Activated T-cell treated with anti-CD3 and anti-CD28 coated beads for 48 hours (primary cell): ENCODE data around the gene IL37.

ENCODE experiments used
- DNase-seq: peaks from one replicate; pipeline ENCODE4 v3.0.0-alpha.2; 2020; ENCODE audit warnings: low read depth

The IL37 gene

GRCh38 chr2:112910865-112911264 lies at the start of gene IL37:
Gene IL37 (plus strand): TSS chr2:112911165. CDS start chr2:112913013, 1,848 bp downstream.
- no peak for DNase-seq

- no peak for DNase-seq
These were observed 46.9 kb upstream of the IL37 start for GRCh38 chr2:112864072-112864471.

DNA sequence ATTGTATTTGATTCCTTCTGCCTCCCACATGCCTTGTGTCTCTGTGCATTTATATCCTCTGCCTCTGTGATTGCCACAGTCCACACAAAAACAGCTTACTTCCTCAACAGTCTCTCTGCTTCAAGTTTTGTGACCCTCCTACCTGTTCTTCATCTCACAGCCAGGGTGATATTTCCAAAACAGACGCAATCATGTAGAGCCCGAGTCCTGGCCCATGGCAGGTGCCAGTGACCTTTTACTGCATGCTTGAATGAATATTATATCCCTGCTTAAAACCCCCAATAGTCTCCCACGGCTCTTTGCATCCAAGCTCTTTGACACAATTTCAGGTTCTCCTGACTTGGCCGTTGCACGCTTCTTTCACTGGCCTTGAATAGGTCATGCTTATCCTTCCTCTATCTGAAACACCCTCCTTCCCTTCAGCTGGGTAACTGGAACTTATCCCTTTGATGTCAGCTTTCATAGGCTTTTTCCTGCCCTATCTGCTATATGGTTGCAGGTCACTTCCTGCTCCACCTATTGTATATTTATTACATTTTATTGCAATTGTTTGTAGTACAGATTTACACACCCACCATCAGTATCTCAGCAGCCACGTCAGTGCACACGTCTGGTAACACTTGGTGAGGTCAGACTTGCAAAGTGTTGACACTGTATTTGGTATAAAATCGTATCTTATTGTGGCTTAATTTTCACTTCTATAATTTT lies 44.7 kb upstream of the IL37 start:
- DNase-seq = no peak

GRCh38 chr2:112867701-112868631 lies 43.0 kb upstream of the IL37 start:
- DNase-seq = no peak

DNA sequence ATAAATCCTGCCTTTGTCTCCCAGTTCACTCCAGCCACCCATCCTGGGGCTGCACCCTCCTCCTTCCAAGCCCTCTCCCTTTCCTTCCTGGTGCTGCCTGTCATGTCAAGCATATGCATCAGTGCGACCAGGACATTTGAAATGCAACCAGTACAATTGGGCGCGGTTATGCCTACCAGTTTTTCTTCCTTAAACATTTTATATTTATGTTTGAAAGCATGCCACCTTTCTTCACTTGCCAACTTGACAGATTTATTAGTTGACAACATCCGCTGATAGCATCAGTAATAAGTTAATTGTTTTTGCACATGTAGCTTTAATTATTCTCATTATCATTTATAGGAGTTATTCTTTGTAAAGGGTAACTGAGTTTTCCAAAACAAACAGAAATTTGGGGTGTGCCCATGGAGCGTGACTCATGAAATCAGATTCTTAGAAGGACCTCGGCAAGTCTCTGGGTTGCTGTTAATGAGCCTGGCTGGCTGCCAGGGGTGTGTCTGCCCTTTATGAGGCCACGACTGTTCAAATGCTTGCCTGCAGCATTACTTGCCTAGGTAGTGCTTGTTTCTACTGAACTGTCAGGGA lies 41.6 kb upstream of the IL37 start:
- no peak for DNase-seq

- DNase-seq = no peak
These were observed 39.8 kb upstream of the IL37 start for GRCh38 chr2:112870841-112871835.

DNA sequence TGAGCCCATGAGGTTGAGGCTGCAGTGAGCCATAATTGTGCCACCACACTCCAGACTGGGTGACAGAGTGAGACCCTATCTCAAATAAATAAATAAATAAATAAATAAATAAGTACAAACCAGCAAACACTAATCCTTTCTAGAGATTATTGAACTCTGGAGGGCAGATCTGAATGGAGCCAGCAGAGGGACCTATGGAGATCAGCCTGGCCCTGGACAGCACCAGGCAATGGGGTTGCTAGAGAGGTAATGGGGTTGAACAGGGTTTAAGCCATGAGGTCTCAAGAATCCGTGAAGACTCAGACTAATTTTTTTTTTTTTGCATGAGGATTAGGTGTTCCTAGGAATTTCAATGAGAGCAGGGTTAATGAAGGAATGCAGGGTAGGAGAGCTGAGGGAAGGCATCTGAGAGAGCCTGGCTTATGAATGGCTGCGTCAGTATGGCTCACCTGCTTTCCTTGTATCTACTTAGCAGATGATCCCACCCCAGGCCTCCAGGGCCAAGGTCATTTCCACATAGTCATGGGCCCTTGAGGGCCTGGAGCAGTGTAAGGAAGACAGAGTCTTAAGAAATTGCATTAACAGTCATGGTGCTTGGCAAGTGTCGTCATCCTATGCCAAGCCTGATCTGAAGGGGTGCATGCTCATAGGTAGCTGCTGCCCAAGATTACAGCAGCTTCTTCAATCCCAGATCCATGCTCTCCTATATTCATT lies 34.6 kb upstream of the IL37 start:
- DNase-seq = no peak

- DNase-seq = no peak
These were observed 34.0 kb upstream of the IL37 start for GRCh38 chr2:112876971-112877361.

GRCh38 chr2:112877423-112877822 lies 33.5 kb upstream of the IL37 start:
- DNase-seq = no peak

DNA sequence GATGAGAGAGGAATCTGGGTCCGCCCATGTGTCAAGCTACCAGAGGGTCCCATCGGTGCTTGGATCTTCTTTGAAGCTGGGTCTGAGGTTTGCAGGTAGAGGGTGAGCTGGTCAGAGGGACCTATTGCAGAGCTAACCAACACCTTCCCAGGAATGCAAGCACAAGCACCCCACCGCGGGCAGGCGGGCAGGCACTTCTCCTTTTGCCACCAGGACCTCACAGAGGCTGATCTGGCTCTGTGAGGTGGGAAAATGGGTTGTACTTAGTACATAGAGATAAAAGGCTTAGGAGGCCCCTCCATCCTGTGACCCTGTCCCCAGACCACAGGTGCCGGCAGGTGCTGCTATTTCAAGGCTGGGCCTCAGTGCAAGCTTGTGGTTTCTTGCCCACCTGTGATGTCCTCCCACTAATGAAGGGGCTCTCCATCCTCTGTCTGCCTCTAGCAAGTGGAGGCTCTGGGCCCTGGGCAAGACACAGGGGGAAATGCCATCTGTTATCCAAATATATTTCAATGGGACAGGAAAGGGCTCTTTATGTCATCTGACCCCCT lies 31.4 kb upstream of the IL37 start:
- no peak for DNase-seq

DNA sequence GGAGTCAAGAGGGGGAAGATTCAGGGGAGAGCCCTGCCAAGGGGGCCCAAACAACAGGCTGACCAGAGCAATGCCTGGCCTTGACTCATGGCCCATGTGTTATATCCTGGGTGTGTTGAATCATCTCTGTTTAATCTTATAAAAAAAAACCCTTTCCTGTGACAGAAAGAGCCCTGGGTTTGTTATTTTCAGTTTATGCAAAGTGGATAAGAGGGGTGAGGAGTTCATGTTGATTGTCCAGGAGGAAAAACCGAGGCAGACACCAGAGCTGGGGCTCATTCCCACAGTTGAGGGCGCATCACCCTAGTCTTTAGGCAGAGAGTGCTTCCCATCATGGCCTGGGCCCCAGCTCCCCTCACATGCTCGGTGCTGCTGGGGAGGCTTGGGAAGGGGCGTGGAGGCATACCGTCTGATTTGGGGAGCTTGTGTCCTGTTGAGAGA lies 30.9 kb upstream of the IL37 start:
- DNase-seq = no peak

- DNase-seq = no peak
These were observed 30.3 kb upstream of the IL37 start for GRCh38 chr2:112880696-112881095.

DNA sequence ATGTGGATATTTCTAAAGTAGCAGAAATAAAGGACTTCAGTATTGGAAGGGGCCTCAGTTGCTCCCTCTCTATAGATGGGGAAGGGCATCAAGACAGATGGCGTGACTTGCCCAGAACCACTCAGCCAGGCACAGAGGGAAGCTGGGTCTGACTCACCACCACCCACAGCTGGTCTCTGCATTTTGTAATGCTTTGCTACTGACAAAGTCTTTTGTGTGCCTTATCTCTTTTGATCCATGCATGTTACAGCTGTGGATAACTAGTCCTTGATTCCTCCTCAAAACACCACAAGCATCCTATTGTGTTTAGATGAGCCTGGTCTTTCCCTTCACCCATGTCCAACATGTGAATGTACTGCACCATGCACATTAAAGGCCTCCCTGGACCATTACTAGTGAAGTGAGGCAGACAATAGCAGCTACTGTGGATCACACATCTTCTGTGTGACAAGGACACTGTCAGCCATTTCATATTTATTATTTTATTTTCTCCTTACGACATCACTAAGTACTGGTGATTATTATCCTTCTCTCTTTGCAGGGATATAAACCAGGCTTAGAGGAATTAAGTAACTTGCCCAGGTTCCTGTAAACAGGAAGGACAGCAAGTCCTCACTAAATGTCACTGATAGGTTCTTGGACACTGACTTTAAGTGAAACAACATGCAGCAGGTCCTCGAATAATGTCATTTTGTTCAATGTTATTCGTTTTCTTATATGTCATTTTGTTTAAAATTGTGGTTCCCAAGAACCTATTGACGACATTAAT lies 29.6 kb upstream of the IL37 start:
- DNase-seq = peak; percentile 19

- DNase-seq = no peak
These were observed 27.3 kb upstream of the IL37 start for GRCh38 chr2:112883669-112884068.

- DNase-seq = peak; percentile 62
These were observed 26.0 kb upstream of the IL37 start for GRCh38 chr2:112884869-112885505.

- DNase-seq = no peak
These were observed 25.5 kb upstream of the IL37 start for GRCh38 chr2:112885506-112885902.

GRCh38 chr2:112886291-112886690 lies 24.7 kb upstream of the IL37 start:
- no peak for DNase-seq

GRCh38 chr2:112887964-112888749 lies 22.8 kb upstream of the IL37 start:
- DNase-seq = no peak

GRCh38 chr2:112889976-112890375 lies 21.0 kb upstream of the IL37 start:
- no peak for DNase-seq
